BE2C (cell line): ENCODE results near the gene TNFRSF1A.

Experiments used
- DNase-seq: peaks from one replicate; pipeline ENCODE4 v3.0.0-alpha.2; 2020
- H3K27me3 ChIP-seq: fragments of 250-450 bp; sonication (Bioruptor Pico); 2 replicates; pipeline ENCODE4 v1.5.1; 2020; ENCODE audit warnings: mild to moderate bottlenecking
- H3K36me3 ChIP-seq: fragments of 250-450 bp; sonication (Bioruptor Pico); 2 replicates; pipeline ENCODE4 v1.5.1; 2020; ENCODE audit warnings: mild to moderate bottlenecking
- H3K4me1 ChIP-seq: fragments of 250-450 bp; sonication (Bioruptor Pico); 2 replicates; pipeline ENCODE4 v1.5.1; 2020
- H3K4me3 ChIP-seq: 2 replicates; pipeline ENCODE4 v1.5.1; 2011; ENCODE audit warnings: low read depth, low read length
- H3K9me3 ChIP-seq: fragments of 250-450 bp; sonication (Bioruptor Pico); 2 replicates; pipeline ENCODE4 v1.5.1; 2020
- TF ChIP-seq, protein P1 (sequence below): IDR thresholded peaks from 2 replicates; pipeline ENCODE4 v1.5.1; 2012; ENCODE audit warnings: mild to moderate bottlenecking, low read depth, low read length

The TNFRSF1A gene

DNA sequence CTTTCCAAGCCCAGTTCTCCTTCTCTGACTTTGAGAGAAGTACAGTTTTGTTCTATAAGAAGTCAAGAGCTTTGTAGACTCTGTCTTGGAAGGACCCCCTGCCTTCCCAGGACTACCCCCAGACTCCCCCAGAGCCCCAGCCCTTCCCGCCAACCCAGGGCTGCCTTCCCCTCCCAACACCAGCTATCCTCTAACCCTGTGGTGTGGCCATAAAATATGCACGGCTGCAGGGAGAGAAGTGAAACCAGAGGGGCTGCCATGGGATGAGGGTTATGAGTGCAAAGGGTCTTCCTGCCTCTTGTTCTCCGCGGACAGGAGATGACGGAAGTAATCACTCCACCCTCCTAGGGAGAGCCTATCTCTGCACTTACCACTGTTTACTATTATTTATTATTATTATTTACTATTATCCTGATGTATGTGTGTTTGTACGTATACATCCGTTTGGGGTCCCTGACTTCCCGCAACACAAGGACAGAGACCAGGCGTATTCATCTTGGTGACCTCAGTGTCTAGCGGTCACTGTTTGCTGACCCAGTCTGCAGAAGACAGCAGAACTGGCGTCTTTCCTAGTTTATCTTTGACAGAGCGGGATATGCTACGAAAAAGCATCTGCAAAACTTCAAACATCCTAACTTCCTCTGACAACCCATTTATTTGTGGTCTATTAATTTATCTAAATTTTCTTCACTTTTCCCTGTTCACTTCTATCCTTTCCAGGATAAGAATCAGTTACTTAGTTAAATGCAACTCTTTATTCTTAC is 37.0 kb upstream of the TNFRSF1A start:
- TF ChIP-seq, protein P1, sequence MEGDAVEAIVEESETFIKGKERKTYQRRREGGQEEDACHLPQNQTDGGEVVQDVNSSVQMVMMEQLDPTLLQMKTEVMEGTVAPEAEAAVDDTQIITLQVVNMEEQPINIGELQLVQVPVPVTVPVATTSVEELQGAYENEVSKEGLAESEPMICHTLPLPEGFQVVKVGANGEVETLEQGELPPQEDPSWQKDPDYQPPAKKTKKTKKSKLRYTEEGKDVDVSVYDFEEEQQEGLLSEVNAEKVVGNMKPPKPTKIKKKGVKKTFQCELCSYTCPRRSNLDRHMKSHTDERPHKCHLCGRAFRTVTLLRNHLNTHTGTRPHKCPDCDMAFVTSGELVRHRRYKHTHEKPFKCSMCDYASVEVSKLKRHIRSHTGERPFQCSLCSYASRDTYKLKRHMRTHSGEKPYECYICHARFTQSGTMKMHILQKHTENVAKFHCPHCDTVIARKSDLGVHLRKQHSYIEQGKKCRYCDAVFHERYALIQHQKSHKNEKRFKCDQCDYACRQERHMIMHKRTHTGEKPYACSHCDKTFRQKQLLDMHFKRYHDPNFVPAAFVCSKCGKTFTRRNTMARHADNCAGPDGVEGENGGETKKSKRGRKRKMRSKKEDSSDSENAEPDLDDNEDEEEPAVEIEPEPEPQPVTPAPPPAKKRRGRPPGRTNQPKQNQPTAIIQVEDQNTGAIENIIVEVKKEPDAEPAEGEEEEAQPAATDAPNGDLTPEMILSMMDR: no peak
- H3K9me3 ChIP-seq: no peaks in the 10 kb centered on the region
- no peak for DNase-seq
- no peak overlapping the region for H3K4me3 ChIP-seq
- no peaks in the 10 kb centered on the region for H3K4me1 ChIP-seq
- no peaks in the 10 kb centered on the region for H3K27me3 ChIP-seq
- H3K36me3 ChIP-seq: no peaks in the 10 kb centered on the region

DNA sequence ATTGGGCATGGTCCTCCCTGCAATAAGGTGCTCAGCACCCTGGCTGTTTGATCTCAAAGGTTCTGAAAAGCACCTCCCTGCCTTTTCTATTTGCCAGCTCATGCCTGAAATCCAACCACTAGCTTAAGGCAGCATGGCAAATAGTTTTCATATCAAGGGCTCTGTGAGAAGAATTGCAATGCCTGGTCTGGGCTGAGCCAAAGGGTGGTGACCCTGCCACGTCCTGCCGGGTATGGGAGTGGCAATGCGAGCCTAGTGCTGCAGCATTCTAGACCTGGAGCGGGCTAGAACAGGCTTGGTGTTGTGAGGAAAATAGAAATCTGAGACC is 35.8 kb upstream of the TNFRSF1A start:
- TF ChIP-seq, protein P1: no peak
- Histone ChIP-seq H3K36me3 (no peaks in the 10 kb centered on the region), H3K4me1 (no peaks in the 10 kb centered on the region), H3K4me3 (no peak overlapping the region), H3K27me3 (no peaks in the 10 kb centered on the region), H3K9me3 (no peaks in the 10 kb centered on the region)
- no peak for DNase-seq

DNA sequence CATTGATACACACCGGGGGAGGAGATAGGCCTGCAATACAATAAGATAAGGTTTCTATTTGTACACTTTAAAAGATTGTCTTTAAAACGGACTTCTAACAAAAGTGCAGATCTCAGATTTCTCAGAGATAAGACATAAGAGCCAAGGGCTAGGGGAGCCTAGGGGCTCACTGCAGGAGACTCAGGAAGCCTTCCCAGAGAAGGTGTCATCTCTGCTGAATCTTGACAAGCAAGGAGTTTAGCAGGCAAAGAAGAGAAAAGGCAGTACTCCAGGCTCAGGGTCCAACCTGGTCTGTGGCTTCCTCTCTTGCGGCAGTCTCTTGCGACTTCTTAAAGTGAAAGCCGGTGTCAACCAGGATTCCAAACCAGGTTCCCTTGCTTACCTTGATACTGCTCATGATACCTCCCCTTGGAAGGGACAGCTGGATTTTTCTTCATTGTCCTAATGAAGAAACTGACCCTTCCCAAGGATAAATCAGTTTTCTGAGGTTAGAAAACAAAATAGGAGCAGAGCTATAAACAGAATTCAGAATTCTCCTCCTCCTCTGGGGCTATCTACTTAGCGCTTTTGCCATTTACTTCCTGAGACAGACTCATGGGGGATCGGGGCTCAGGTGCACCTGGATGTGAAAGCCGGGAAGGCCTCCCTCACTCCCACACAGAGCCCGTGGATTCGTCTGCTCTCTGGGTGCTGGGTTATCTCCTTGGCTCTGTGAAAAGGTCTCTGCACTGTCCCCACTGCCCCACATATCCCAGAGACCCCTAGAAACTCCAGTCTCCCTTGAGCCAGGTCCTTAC is 35.2 kb upstream of the TNFRSF1A start:
- Histone ChIP-seq H3K27me3 (no peaks in the 10 kb centered on the region), H3K9me3 (no peaks in the 10 kb centered on the region), H3K4me1 (no peaks in the 10 kb centered on the region), H3K4me3 (no peak overlapping the region), H3K36me3 (no peaks in the 10 kb centered on the region)
- no peak for DNase-seq
- TF ChIP-seq, protein P1: no peak

DNA sequence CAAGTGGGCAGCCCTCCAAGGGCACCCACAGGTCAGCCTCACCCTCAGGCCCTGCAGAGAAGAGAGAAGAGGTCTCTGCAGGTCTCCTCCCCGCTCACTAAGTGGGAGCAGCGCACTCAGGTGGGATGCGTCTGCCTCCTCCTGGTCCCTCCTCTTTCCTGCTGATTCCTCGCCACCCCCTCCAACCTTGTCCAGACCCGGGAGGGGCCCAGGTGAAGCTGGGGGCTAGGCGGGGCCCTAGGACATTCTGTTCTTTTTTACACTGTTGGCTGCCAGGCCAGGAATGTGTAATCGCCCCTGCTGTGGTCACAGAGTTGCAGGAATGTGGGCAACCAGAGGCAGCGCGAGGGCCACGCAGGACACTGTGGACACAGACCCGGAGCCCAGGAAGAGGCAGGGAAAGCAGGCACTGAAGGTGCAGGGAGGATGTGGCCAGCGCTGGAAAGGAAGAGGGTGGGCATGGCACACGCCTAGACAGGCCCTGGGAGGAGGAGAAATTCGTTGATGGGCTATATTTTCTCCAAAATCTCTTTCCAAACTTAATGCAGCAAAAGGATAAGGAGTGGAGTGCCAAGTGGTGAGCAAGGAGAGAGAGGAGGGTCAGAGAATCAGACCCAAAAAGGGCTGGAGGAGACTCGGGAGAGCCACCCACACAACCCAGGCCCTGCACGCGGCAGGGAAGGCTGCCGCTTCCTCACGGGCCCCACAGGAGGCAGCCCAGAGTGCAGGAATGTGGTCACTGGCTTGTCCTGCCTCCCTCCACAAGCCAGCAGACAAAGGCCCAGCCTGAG is 34.4 kb upstream of the TNFRSF1A start:
- Histone ChIP-seq H3K36me3 (no peaks in the 10 kb centered on the region), H3K4me1 (no peaks in the 10 kb centered on the region), H3K9me3 (no peaks in the 10 kb centered on the region), H3K27me3 (no peaks in the 10 kb centered on the region), H3K4me3 (no peak overlapping the region)
- no peak for DNase-seq
- TF ChIP-seq, protein P1: no peak

DNA sequence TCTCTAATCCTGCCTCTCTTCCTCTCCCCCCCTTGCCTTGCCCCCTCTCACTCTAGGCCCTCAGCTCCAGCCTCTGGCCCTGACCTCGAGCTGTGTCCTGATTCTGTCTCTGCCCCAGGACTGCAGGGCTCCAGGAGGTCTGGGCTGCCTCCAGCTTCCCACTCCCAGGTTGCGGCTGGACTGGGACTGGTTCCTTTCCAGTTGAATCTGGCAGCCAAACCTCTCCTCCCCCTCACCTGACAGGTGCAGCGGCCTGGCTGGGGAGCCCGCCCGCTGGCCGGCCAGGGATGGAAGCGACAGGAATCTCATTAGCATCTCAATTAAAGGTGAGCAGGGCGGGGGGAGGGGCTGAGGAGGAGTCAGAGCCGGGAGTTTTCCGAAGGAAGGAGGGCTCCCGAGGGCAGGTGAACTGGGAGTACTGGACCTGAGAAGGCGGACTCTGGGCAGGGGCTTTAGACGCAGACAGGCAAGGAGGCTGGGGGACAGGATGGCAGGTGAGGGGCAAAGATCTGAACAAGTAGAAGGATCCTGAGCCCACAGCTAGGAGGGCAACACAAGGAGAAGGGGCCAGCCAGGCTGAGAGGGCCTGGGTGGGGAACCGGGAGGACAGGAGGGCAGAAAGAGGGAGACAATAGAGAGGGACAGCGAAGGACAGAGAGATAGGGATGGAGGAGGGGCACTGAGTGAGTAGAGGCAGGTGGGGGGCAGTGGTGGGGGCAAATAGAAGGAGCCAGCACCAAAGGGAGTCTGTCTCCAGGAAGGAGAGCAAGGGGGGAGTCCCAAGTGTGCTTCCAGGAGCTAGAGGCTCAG is 33.6 kb upstream of the TNFRSF1A start, which contains the start of gene SCNN1A:
TSS of gene SCNN1A (minus strand) at position 295 of the 810 bp plus-strand sequence. CDS start 780 bp downstream, outside the sequence.
- no peak within 1 kb of the TSS for H3K4me3 ChIP-seq
- no peaks in the 10 kb centered on the region for H3K4me1 ChIP-seq
- H3K9me3 ChIP-seq: no peaks in the 10 kb centered on the region
- TF ChIP-seq, protein P1: no peak
- no peaks in the 10 kb centered on the region for H3K27me3 ChIP-seq
- DNase-seq: no peak
- no peaks in the 10 kb centered on the region for H3K36me3 ChIP-seq
